ENCODE results near the gene TNIK.
A peak's percentile ranks its signal among the peaks of the same experiment; 100 is the strongest.

TNIK gene

DNA sequence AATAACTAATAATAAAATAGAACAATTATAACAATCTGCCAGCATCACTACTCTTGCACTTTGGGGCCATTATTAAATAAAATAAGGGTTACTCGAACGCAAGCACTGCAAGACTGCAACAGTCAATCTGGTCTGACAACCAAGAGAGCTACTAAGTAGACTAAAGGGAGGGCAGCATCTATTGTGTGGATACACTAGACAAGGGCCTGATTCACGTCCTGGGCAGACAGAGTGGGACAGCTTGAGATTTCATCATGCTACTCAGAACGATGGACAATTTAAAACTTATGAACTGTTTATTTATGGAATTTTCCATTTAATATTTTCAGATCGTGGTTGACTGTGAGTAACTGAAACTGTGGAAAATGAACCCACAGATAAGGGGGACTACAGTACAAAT is 39.5 kb downstream of the TNIK start:
- FAIRE-seq, result no peak
- DNase-seq (ENCODE audit: low spot score), result no peak

DNA sequence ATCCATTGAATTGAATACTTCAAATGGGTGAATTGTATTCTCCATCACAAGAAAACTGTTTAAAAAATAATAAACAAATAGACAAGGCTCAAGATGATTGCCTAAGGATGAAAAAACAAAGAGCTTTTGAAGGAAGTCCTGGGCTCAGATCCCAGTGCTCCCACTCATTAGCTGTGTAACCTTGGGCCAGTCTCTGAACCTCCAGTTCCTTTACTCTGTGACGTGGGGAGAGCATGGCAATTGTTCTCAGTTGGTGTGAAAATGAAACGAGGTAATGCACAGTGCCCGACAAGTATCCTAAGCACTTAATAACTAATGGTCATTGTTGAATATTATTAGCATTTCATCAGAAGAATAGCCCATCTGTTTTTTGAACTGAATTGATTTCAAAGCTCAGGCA is 40.7 kb downstream of the TNIK start:
- DNase-seq (ENCODE audit: low spot score), result no peak
- no peak for FAIRE-seq

DNA sequence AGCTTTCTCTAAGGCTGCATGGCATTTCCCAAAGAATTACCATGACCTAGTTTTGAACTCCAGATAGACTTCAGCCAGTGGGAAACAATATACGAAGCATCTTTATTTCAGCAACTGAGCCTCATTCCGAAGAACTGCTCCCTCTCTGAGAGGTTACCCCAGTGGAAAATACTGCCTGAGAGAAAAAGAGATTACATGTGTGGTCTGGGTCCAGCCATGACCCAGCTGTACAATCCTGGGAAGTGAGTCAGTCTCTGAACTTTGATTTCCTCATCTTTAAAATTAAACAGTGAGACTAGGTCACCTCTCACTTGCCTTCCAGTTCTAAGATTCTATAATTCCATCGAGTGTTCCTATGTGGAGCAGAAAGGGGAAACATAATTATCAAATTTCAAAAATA is 42.4 kb downstream of the TNIK start:
- DNase-seq (ENCODE audit: low spot score) (peak; percentile 50), FAIRE-seq (peak; percentile 59)

DNA sequence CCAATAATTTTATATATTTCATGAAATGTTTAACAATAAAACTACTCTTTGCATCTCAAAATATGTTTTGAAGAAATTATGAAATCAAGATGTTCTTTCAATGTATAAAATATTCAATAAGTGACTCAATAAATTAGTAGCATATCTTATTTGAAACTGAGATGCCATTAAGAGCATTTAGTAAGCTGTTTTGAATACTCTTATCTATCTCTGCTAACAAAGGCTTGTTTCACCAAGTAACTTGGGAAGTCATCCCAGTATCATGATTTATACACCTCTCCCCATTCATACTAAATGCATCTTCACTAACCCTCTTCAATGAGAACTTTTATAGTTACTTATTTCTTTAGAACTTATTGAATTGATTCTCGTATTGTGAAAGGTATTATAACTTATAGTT is 43.1 kb downstream of the TNIK start:
- DNase-seq (ENCODE audit: low spot score) (no peak), FAIRE-seq (no peak)

DNA sequence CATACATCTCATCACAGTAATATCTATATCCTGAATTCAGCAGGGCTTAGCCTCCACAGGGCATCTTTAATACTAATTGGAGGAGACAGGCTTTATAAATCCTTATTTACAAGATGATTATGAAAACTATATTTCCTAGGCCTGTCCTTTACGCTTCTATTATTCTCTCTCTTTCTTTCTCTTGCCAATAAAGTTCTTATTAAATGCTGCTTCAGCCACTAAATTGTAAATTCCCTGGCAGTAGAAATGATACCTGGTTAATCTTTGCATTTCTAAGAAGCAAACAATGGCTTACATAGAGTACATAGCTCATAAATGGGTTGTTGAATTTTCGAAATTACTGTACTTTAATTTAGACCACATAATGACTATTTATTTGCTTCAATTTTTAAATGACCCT is 43.5 kb downstream of the TNIK start:
- DNase-seq (ENCODE audit: low spot score) (no peak), FAIRE-seq (no peak)

DNA sequence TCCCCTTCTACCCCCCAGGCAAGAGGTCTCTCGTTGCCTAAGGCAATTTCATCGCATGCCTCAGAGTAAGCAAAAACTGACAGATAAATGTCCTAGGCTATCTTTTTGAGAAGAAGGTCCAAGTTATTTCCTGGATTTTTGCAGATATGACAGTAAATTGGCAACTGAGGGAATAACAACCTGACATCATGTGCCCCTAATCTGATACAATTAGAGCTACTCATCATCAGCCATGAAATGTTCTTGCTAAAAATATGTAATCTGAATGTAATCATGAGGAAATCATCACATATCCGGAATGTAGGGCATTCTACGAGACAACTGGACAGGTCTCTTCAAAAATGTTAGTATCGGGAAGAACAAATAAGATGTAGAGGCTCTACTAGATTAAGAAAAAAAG is 44.1 kb downstream of the TNIK start:
- DNase-seq (ENCODE audit: low spot score) (no peak), FAIRE-seq (no peak)

DNA sequence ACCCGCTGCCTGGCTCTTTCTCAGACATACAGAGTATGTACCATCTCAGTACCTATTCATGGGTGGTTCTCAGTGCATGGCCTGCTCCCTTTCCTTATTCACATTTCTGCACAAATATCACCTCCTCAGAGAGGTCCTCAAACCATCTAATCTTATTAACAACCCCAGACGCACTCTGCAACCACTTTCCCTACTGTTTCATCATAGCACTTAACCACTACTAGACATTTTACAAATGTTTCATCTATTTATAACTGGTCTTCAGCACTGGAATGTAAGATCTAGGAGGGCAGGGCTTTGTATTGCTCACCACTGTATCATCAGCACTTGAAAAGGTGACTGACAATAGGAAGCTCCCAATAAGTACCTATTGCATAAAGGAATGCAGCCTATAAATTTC is 45.1 kb downstream of the TNIK start:
- no peak for FAIRE-seq
- peak; percentile 53 for DNase-seq (ENCODE audit: low spot score)

DNA sequence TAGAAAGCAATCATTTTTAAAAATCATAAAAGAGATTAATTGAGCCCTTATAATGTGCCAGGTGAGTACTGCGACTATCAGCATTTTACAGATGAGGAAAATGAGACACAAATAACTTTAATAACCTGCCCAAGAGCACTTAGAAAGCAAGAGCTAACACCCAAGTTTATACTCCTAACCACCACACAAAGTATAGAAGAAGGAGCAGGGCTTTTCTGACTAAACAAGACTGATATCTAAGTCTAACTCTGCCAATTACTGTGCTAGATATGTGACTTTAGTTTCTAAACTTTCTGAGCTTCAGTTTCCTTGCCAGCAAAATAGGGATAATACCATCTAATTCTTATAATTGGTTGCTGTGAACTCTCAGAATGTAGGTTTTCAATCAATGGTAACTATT is 47.7 kb downstream of the TNIK start:
- DNase-seq (ENCODE audit: low spot score), result no peak
- FAIRE-seq, result no peak

DNA sequence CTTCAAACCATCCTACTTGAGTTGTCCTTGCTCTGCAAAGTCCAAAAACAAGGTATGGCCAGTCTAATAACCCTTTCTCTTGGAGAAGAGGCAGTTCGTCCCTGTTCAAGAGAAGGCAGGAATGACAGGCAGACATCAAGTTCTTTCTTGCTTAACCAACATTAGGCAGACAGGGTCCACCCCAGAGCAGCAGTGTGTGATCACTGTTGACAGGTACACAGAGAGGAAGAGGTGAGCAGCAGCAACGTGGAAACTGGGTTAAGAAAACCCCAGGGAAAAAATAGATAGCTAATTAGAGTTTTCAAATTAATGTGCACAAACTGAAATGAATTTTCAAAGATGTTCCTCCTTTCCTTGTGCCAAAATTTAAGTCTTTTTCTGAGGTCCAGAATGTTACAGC is 48.2 kb downstream of the TNIK start:
- DNase-seq (ENCODE audit: low spot score) (no peak), FAIRE-seq (no peak)

DNA sequence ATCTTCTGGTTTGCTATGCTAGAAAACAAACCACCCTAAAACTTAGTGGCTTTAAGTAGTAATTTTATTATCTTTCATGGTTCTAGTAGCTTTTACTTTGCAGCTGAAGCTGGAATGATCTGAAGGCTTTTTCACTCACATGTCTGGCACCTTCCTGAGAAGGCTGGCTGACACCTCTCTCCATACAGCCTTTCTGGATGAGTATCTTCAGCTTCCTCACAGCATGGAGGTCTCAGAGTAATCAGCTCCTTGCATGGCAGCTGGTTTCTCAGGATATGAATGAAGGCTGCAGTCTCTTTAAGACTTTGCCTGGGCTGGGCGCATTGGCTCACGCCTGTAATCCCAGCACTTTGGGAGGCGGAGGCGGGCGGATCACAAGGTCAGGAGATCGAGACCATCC is 50.0 kb downstream of the TNIK start:
- no peak for DNase-seq (ENCODE audit: low spot score)
- no peak for FAIRE-seq

DNA sequence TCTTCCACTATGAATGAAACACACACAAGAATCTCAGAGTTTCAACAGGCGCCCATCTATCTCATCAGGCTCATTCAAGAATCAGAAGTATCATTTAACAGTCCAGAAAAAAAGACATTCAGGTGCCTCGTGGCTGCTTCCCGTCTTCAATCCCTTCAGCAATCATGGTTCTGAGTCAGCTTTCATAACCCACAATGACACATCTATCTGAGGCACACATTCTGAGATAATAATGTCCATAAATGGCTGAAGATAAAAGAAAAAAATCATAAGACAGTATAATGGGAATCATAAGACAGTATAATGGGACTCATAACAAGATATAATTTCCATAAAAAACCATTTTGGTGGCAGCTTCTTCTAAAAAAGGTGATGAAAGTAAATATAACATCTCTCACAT is 52.4 kb downstream of the TNIK start:
- DNase-seq (ENCODE audit: low spot score) (peak; percentile 80), FAIRE-seq (peak; percentile 96)

DNA sequence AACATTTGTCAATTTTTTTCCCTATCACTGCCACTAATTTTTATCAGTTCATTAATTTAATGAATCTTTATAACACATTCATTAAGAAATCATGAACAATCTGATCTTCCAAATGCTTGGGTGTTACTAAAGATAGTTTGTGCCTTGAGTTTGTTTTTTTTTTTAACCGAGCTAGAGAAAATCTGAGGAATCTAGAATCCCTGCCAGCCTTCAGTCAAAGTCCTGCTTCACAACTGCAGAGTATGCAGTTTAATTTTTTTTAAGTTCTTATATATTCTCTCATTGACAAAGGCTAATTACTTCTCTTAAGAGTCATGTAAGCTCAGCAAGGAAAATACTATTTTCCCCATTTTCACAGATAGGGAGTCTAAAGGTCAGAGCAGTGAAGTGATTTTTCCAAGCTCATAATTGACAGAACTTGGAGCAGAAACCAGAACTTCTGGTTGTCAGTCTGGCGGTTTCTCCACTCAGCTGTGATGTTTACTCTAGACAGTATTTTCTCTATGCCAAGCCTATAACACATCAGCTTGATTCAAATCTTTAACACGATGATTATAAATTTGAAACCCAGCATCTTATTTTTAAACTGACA is 55.7 kb downstream of the TNIK start:
- FAIRE-seq, result peak; percentile 58
- no peak for DNase-seq (ENCODE audit: low spot score)

DNA sequence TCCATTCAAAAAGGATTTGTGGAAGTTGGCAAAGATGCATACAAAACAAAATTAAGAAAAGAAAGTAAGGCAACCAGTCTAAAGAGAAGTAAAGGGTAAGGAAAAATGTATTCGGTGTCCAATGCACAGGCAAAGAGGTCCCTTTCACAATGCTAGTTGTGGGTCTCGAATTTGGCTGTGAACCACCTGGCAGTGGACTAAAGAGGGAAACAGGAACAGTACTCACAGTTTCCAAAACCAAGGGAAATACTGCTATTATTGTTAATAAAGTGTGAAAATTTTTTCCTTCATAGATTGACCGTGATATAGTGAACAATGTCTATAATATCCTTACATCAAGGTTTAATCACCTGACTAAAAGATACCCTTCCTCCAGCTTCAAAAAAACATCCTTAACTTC is 57.9 kb downstream of the TNIK start:
- no peak for FAIRE-seq

DNA sequence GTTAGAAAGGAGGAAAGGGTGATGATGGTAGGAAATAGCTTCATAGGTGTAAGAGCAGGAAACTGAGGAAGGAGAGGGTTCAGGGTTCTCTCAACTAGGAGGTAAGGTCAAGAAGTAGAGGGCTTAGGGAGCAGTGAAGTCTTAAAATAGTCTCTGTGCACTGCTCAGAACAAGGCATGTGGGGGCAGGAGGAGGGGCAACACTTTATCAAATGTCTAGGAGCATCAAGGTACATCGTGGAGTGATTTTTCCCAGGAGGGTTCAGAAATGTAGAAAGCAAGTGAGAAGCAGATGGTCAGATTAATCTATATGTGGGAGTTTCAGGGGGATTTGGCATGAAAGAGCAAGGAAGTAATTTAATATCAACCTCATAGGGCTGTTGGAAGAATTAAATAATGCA is 58.8 kb downstream of the TNIK start:
- DNase-seq (ENCODE audit: low spot score) (no peak), FAIRE-seq (no peak)

More for the DNA sequence above, 57.9 kb downstream of the TNIK start:
- no peak for DNase-seq (ENCODE audit: low spot score)

DNA sequence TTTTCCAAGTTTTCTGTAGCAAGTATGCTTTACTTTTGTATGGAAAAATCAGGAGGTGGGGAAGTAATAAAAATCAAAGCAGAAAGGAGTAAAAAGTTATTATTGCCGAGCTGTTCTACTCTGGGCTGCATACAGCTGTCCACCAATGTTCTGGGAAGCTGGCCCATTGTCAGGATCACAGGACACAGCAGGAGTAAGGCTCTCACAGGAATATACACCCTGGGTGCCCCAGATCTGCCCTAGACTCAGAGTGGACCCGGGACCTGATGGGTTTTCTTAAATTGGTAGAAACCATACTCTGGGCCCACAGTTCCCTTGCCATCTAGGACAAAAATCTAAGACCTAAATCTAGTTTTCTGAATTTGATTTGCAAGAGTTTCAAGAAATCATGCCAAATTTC is 60.4 kb downstream of the TNIK start:
- FAIRE-seq (no peak), DNase-seq (ENCODE audit: low spot score) (no peak)

DNA sequence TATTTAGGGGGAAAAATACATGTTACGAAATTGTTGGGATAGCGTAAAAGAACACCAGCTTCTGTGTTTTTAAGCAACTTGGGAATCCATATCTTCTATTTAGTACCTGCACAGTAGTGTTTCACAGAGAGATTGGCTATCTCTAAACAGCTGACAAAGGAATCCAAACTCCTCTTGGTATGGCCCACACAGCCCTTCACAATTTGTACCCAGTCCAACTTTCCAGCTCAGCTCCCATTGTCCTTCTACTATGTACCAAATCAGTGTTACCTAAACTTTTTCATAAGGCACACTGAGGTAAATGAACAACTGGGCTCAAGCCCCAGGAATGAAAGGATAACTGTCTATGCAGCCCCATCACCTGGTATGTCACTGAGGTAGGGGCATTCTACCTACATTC is 61.9 kb downstream of the TNIK start:
- FAIRE-seq (no peak), DNase-seq (ENCODE audit: low spot score) (no peak)

DNA sequence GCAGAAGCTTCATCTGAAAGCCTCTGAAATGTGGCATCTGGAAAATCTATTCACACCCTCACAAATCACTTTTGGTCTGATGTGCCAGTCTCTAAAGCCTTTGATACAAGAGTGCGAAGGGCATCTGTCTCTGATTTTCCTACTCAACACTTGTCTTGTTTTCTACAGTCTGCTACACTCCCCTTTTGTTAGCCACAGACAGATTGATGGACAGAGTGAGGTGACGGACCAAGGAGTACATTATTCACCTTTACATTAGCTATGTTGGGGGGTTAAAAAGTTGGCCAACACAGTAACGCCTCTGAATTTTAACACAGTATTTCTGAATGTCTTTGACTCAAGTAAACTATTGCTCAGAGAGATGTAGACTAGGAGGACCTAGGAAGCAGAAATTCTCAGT is 63.1 kb downstream of the TNIK start:
- FAIRE-seq (no peak), DNase-seq (ENCODE audit: low spot score) (no peak)

DNA sequence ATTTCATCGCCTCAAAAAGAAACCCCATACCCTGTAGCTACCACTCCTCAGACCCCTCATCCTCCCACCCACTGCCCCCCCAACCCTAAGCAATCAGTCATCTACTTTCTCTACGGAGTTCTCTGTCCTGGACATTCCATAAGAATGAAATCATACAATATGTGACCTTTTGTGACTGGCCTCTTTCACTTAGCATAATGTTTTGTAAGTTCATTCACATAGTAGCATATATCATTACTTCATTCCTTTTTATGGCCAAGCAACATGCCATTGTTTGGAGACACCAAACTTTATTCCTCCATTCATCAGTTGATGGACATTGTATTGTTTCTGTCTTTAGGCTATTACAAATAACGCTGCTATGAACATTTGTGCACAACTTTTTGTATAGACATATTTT is 64.2 kb downstream of the TNIK start:
- FAIRE-seq (peak; percentile 49), DNase-seq (ENCODE audit: low spot score) (peak; percentile 78)

DNA sequence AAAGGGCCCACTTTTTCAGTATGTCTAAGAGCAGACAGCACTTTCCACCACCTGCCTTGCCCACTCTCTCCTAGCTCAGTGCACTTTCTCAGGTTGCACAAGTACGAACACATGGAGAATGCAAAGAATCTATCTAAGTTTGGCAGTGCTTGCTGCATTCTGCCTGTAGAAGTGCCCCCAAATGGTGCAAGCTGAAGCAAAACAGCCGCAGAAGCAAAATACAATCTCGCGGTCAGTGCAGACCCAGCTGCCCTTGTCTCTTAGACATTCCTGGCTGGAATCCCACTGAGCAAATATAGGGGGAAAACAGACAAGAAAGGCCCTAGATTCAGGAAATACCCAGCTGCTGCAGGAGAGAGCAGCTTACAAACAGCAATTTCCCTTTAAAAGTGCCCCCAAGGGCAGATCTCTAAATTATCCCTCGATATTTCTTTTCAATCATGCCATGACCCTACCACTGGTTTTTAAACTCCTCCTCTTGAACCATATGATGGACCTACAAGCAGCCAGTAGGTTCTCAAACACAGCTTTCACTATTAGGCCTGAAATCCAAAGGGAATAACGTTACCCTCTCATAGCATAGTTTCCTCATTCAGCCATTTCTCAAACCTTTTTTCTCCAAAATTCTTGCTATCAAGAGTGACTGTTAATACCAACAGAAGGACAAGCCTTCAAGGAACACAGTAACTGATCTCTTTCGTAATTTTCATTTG is 67.0 kb downstream of the TNIK start:
- DNase-seq (ENCODE audit: low spot score), result no peak
- FAIRE-seq, result no peak

DNA sequence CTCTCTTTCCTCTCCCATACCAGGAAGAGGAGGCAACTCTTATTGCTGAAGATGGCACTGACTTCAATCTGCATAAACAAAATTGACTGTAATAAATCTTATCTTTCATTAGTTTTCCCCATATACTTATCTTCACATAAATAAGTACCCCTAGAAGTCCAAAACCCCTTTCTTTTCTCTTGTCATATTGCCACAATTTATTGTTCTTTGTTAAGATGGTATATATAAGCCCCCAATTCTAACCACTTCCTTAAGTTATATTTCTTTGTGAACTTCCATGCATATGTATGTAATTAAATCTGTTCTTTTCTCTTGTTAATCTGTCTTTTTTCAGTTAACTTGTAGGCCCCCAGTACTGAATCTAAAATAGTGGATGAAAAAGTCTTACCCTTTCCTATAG is 68.8 kb downstream of the TNIK start:
- FAIRE-seq (no peak), DNase-seq (ENCODE audit: low spot score) (no peak)

DNA sequence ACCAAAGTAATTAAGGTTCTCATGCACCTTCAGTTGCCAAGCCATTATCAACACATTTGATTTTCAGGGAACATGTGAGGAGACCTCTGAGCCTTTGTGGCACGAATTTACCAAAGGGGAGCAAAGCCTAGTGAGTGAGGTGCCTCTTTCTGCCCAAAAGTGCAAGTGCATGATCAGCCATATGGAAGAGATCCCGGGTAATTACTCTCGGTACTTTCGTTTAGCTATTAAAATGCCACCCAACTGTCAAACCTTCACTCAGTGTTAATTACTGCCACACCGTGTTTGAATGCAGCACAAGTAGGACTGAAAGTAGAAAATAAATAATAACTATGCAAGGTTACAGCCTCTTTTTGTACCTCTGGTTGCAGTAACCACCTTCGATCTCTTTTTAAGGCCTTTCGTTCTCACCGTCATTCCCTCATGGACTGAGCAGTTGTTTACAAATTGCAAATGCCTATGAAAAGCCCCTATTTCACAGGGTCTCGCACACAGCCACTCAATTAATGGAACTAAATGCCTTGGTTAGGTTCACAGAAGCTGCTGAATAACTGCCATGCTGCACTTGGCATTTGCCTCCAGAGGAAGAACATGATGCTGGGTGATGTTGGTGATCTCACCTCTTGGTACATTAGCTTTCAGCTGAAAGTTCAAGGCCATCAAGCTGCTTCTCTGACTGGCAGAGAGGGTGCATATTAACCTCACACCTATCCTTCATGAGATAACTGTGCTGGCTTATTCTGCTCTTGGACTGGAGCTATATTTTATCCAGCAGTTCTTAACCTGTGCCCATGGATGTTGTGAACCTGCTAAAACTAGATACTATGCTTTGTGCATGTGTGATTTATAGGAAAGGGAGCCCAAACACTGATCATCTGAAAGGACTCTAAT is 69.9 kb downstream of the TNIK start:
- FAIRE-seq, result no peak

DNA sequence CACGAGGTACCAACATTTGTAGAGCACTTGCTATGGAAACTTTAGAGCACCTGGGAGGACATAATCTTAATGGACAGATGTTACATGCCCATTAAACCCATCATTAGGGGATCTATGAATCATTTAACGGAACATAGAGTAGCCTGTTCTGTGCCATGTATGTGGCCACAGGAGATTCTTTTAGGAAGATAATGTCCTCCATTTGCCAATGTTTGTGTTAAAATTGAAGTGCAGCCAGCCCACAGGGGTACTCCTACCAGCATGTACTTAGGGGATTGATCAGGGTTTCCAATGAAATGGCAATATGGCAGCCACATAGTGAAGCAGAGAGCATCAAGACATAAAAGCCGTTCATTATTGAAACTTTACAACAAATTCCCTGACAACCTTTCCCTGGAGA is 70.7 kb downstream of the TNIK start:
- FAIRE-seq (no peak), DNase-seq (ENCODE audit: low spot score) (no peak)

More for the DNA sequence above, 69.9 kb downstream of the TNIK start:
- DNase-seq (ENCODE audit: low spot score), result no peak

DNA sequence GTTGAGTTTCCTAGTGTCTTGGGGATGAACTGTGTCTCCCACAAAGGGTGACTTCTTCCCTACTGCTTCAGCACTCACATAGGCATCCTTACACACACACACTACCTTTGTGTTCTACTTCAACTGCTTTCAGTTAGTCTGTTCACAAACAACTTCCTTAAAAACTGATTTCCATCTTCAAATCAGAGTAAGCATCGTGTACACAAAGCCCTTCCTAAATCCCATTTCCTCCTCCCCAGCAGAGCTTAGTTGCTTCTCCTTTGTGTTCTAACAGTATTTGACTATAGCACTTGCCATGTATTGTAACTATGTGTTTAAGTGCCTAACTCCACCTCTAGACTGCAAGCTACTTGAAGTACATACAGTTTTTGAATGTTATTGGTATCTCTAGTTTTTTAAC is 71.7 kb downstream of the TNIK start:
- DNase-seq (ENCODE audit: low spot score) (no peak), FAIRE-seq (no peak)

All from RCC 7860 (cell line).